NCI-H526 (cell line): ENCODE measurements around the gene MINDY3.
"Not testable (repeated sequence)": the region's sequence is repeated elsewhere in the genome, so short reads cannot be mapped to it uniquely, and the experiment has no call there.

ENCODE experiments used
- DNase-seq, 2 experiments: peaks; one replicate each; lab custom pipeline; 2025; lab: John Stamatoyannopoulos, UW

MINDY3 gene

GRCh38 chr10:15780353-15781135 lies 79.8 kb downstream of the MINDY3 start:
- DNase-seq, result no peak

GRCh38 chr10:15775513-15775912 lies 84.8 kb downstream of the MINDY3 start:
- DNase-seq, result no peak

GRCh38 chr10:15774534-15774933 lies 85.8 kb downstream of the MINDY3 start:
- not testable (repeated sequence) for DNase-seq

- DNase-seq, result no peak
These were observed 95.3 kb downstream of the MINDY3 start for GRCh38 chr10:15764892-15765454.

- no peak for DNase-seq
These were observed 97.3 kb downstream of the MINDY3 start for GRCh38 chr10:15763006-15763405.

GRCh38 chr10:15762239-15762638 lies 98.1 kb downstream of the MINDY3 start:
- not testable (repeated sequence) for DNase-seq

- DNase-seq, result not testable (repeated sequence)
These were observed 99.1 kb downstream of the MINDY3 start for GRCh38 chr10:15761224-15761623.

- no peak for DNase-seq
These were observed 99.6 kb downstream of the MINDY3 start for GRCh38 chr10:15760681-15761080.

- DNase-seq, result no peak
These were observed 101.0 kb downstream of the MINDY3 start for GRCh38 chr10:15759265-15759664.

- DNase-seq, result no peak
These were observed 101.7 kb downstream of the MINDY3 start for GRCh38 chr10:15758618-15759017.

- DNase-seq, result no peak
These were observed 105.4 kb downstream of the MINDY3 start for GRCh38 chr10:15754937-15755336.

- no peak for DNase-seq
These were observed 109.3 kb downstream of the MINDY3 start for GRCh38 chr10:15751046-15751445.

- peak; percentile 45 to 63 for DNase-seq
These were observed 112.2 kb downstream of the MINDY3 start for GRCh38 chr10:15748126-15748525.

- peak in 1 of 2 experiments; percentile 32 for DNase-seq
These were observed 112.7 kb downstream of the MINDY3 start for GRCh38 chr10:15747632-15748031.

GRCh38 chr10:15745751-15746150 lies 114.6 kb downstream of the MINDY3 start:
- no peak for DNase-seq

- peak in 1 of 2 experiments; percentile 48 for DNase-seq
These were observed 116.0 kb downstream of the MINDY3 start for GRCh38 chr10:15744217-15744865.

- no peak for DNase-seq
These were observed 116.9 kb downstream of the MINDY3 start for GRCh38 chr10:15743443-15743842.

- no peak for DNase-seq
These were observed 117.5 kb downstream of the MINDY3 start for GRCh38 chr10:15742836-15743235.

- DNase-seq, result no peak
These were observed 118.2 kb downstream of the MINDY3 start for GRCh38 chr10:15742102-15742501.

GRCh38 chr10:15741581-15741980 lies 118.7 kb downstream of the MINDY3 start:
- DNase-seq, result no peak

- DNase-seq, result no peak
These were observed 120.0 kb downstream of the MINDY3 start for GRCh38 chr10:15740261-15740660.

- DNase-seq, result no peak
These were observed 120.9 kb downstream of the MINDY3 start for GRCh38 chr10:15739254-15739970.
